HEK293 (cell line): ENCODE results near the gene NFIX.
A peak's percentile ranks its signal among the peaks of the same experiment; 100 is the strongest.

Source experiments
- CTCF ChIA-PET: fragments of 350-600 bp; formaldehyde crosslinking; extraction: SDS; loops from one replicate; lab custom pipeline; 2021; ENCODE audit warnings: antibody characterized with exemption; lab: Yijun Ruan, JAX
- POLR2A ChIA-PET: fragments of 300-600 bp; formaldehyde crosslinking; extraction: SDS; loops from one replicate; lab custom pipeline; 2020; ENCODE audit warnings: antibody characterized with exemption, inconsistent platforms; lab: Yijun Ruan, JAX
- H3K27ac ChIP-seq: fragments of 200-500 bp; sonication (Bioruptor generic); 2 replicates; pipeline ENCODE4 v1.5.1; 2014; ENCODE audit warnings: low read depth, low read length, control low read depth, inconsistent platforms; ENCODE audit errors: extremely low read depth
- H3K36me3 ChIP-seq, 2 experiments: fragments of 200-500 bp in 1 of 2; sonication (Bioruptor generic) in 1 of 2; 1 replicate in 1 of 2; 2 replicates in 1 of 2; pipeline ENCODE4 v1.5.1; 2014 to 2017; ENCODE audit warnings: inconsistent platforms in 2 of 2, low read length in 2 of 2; ENCODE audit not compliant: control insufficient read depth in 2 of 2, insufficient read depth in 1 of 2
- H3K4me1 ChIP-seq: fragments of 200-500 bp; sonication (Bioruptor generic); 2 replicates; pipeline ENCODE4 v1.5.1; 2014; ENCODE audit warnings: mild to moderate bottlenecking, low read length, inconsistent platforms; ENCODE audit not compliant: control insufficient read depth, insufficient read depth
- H3K4me3 ChIP-seq: 2 replicates; pipeline ENCODE4 v1.5.1; 2011; ENCODE audit warnings: low read depth, mild to moderate bottlenecking, control low read depth, low read length, moderate library complexity
- H3K9me3 ChIP-seq: fragments of 200-500 bp; sonication (Bioruptor generic); 2 replicates; pipeline ENCODE4 v1.5.1; 2014; ENCODE audit warnings: low read depth, low read length, inconsistent platforms; ENCODE audit not compliant: control insufficient read depth, insufficient read depth
- GFI1B ChIP-seq: fragments of 450-650 bp; formaldehyde crosslinking; IDR thresholded peaks from 2 replicates; pipeline ENCODE4 v1.5.1; 2016; ENCODE audit warnings: missing biosample characterization, missing genetic modification characterization
- GLIS1 ChIP-seq: fragments of 450-650 bp; formaldehyde crosslinking; IDR thresholded peaks from 2 replicates; pipeline ENCODE4 v1.5.1; 2016; ENCODE audit warnings: missing biosample characterization, missing genetic modification characterization
- GLIS2 ChIP-seq: fragments of 450-650 bp; formaldehyde crosslinking; IDR thresholded peaks from 2 replicates; pipeline ENCODE4 v1.5.1; 2016; ENCODE audit warnings: missing biosample characterization, missing genetic modification characterization
- HOXC10 ChIP-seq: sonication (generic); formaldehyde crosslinking; IDR thresholded peaks from 2 replicates; pipeline ENCODE4 v1.8.1; 2023; ENCODE audit warnings: mild to moderate bottlenecking, missing genetic modification reagents
- HOXD13 ChIP-seq: sonication (generic); formaldehyde crosslinking; IDR thresholded peaks from 2 replicates; pipeline ENCODE4 v1.8.0; 2022; ENCODE audit warnings: missing genetic modification reagents, borderline replicate concordance
- IKZF3 ChIP-seq: fragments of 450-650 bp; IDR thresholded peaks from 2 replicates; pipeline ENCODE4 v1.5.0; 2018; ENCODE audit warnings: missing biosample characterization, mild to moderate bottlenecking, missing genetic modification characterization, moderate library complexity
- PRDM4 ChIP-seq: fragments of 450-650 bp; formaldehyde crosslinking; IDR thresholded peaks from 2 replicates; pipeline ENCODE4 v1.5.1; 2017; ENCODE audit warnings: missing biosample characterization, missing genetic modification characterization
- ZBTB44 ChIP-seq: fragments of 450-650 bp; IDR thresholded peaks from 2 replicates; pipeline ENCODE4 v1.5.1; 2018; ENCODE audit warnings: missing biosample characterization, mild to moderate bottlenecking, missing genetic modification characterization
- ZFP3 ChIP-seq: fragments of 450-650 bp; formaldehyde crosslinking; IDR thresholded peaks from 2 replicates; pipeline ENCODE4 v1.5.1; 2016; ENCODE audit warnings: low read depth, missing biosample characterization, missing genetic modification characterization
- ZNF26 ChIP-seq: fragments of 450-650 bp; formaldehyde crosslinking; IDR thresholded peaks from 2 replicates; pipeline ENCODE4 v1.5.1; 2016; ENCODE audit warnings: missing biosample characterization, missing genetic modification characterization
- ZNF341 ChIP-seq: fragments of 450-650 bp; formaldehyde crosslinking; IDR thresholded peaks from 2 replicates; pipeline ENCODE4; 2016; ENCODE audit warnings: low read depth, missing biosample characterization, missing genetic modification characterization
- ZNF354C ChIP-seq: fragments of 450-650 bp; formaldehyde crosslinking; IDR thresholded peaks from 2 replicates; pipeline ENCODE4 v1.5.1; 2016; ENCODE audit warnings: missing biosample characterization, missing genetic modification characterization, low read depth, borderline replicate concordance
- ZNF449 ChIP-seq: fragments of 450-650 bp; formaldehyde crosslinking; IDR thresholded peaks from 2 replicates; pipeline ENCODE4 v1.5.1; 2017; ENCODE audit warnings: missing biosample characterization, mild to moderate bottlenecking, missing genetic modification characterization, moderate library complexity
- ZNF473 ChIP-seq: fragments of 450-650 bp; formaldehyde crosslinking; IDR thresholded peaks from 2 replicates; pipeline ENCODE4 v1.5.1; 2017; ENCODE audit warnings: missing biosample characterization, missing genetic modification characterization
- ZNF510 ChIP-seq: fragments of 450-650 bp; formaldehyde crosslinking; IDR thresholded peaks from 2 replicates; pipeline ENCODE4 v1.5.1; 2018; ENCODE audit warnings: mild to moderate bottlenecking, missing genetic modification characterization, missing biosample characterization; ENCODE audit not compliant: insufficient replicate concordance
- ZNF544 ChIP-seq: fragments of 450-650 bp; formaldehyde crosslinking; IDR thresholded peaks from 2 replicates; pipeline ENCODE4 v1.5.0; 2017; ENCODE audit warnings: missing biosample characterization, missing genetic modification characterization
- ZNF596 ChIP-seq: fragments of 450-650 bp; IDR thresholded peaks from 2 replicates; pipeline ENCODE4 v1.5.0; 2018; ENCODE audit warnings: missing biosample characterization, mild to moderate bottlenecking, missing genetic modification characterization, moderate library complexity
- ZNF600 ChIP-seq: fragments of 450-650 bp; formaldehyde crosslinking; IDR thresholded peaks from 2 replicates; pipeline ENCODE4 v1.5.1; 2016; ENCODE audit warnings: missing biosample characterization, missing genetic modification characterization
- ZNF610 ChIP-seq: fragments of 450-650 bp; formaldehyde crosslinking; IDR thresholded peaks from 2 replicates; pipeline ENCODE4 v1.5.1; 2016; ENCODE audit warnings: missing biosample characterization, missing genetic modification characterization, borderline replicate concordance
- ZNF768 ChIP-seq: fragments of 450-650 bp; formaldehyde crosslinking; IDR thresholded peaks from 2 replicates; pipeline ENCODE4 v1.5.1; 2018; ENCODE audit warnings: missing biosample characterization, mild to moderate bottlenecking, missing genetic modification characterization
- ZNF843 ChIP-seq: fragments of 450-650 bp; formaldehyde crosslinking; IDR thresholded peaks from 2 replicates; pipeline ENCODE4 v1.5.1; 2016; ENCODE audit warnings: missing biosample characterization, missing genetic modification characterization
- ZSCAN16 ChIP-seq: fragments of 450-650 bp; formaldehyde crosslinking; IDR thresholded peaks from 2 replicates; pipeline ENCODE4 v1.5.1; 2016; ENCODE audit warnings: missing biosample characterization, missing genetic modification characterization
- ZSCAN5A ChIP-seq: fragments of 450-650 bp; formaldehyde crosslinking; IDR thresholded peaks from 2 replicates; pipeline ENCODE4 v1.5.1; 2016; ENCODE audit warnings: missing biosample characterization, missing genetic modification characterization

Gene NFIX

GRCh38 chr19:13057744-13058143, 62.5 kb downstream of the NFIX start (continued):
- no peak for TF ChIP-seq ZBTB44 (tag by site-specific recombination)
- no peak for TF ChIP-seq ZNF26 (tag by site-specific recombination)
- no peak for TF ChIP-seq ZNF473 (tag by site-specific recombination)
- no peak for TF ChIP-seq ZSCAN5A (tag by site-specific recombination)
- TF ChIP-seq ZNF596 (tag by site-specific recombination): no peak
- TF ChIP-seq ZSCAN16 (tag by site-specific recombination): no peak
- TF ChIP-seq ZNF544 (tag by site-specific recombination): no peak
- no peak for TF ChIP-seq ZNF449 (tag by site-specific recombination)
- TF ChIP-seq ZNF843 (tag by site-specific recombination): no peak
- TF ChIP-seq ZNF768: no peak
- TF ChIP-seq GFI1B: no peak
- no peak for TF ChIP-seq ZFP3 (tag by site-specific recombination)
- TF ChIP-seq HOXD13 (CRISPR knock-in tag): no peak

GRCh38 chr19:13058951-13059660, 63.8 kb downstream of the NFIX start:
- ChIA-PET POLR2A (no interaction called here), CTCF (interaction anchor here (0.6 to 15.8 kb wide), 15 partner anchors 9 to 338 kb away, joined by 3 to 247 read pairs (median 23); no protein-coding TSS in a partner anchor)
- Histone ChIP-seq H3K4me3 (no peak overlapping the region), H3K27ac (no peak overlapping the region)
- TF ChIP-seq ZNF354C (tag by site-specific recombination) (no peak), PRDM4 (tag by site-specific recombination) (peak; percentile 68), ZNF510 (tag by site-specific recombination) (no peak), ZNF600 (tag by site-specific recombination) (0 out of 2 replicates have a peak, but pooled peaks have one; percentile 18), GLIS2 (tag by site-specific recombination) (peak; percentile 25; the same call in 1 of the 2 replicates), ZNF544 (tag by site-specific recombination) (no peak), GLIS1 (tag by site-specific recombination) (peak; percentile 76), ZNF610 (no peak), IKZF3 (tag by site-specific recombination) (peak; percentile 56), ZNF341 (tag by site-specific recombination) (peak; percentile 20; the same call in 1 of the 2 replicates), HOXC10 (CRISPR knock-in tag) (no peak)
- TF ChIP-seq, all 188 proteins: peak for 6
- H3K9me3 ChIP-seq: no peaks in the 10 kb centered on the region
- no peaks in the 10 kb centered on the region for H3K36me3 ChIP-seq
- H3K4me1 ChIP-seq: peaks cover 40% of the 10 kb centered on the region
